ENCODE measurements around the gene ACP1.

ACP1 gene

DNA sequence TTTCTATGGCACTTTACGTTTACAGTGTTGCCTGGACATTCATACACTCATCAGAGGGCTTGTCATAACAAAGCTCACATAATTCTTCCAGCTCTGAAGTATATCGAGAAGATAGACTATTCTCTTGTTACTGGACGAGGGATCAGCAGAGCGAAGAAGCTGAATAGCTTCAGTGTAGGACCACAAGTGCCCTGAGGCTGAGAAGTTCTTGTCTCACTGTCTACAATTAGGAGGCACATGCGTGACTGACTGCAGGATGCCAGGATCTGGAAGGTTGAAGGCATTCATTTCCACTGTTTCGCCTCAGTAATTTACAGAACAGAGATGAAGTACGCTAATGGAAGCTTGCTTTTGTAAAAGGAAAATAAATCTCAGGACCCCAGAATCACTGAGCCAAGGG is 10.5 kb upstream of the ACP1 start:
- no peaks in the 10 kb centered on the region for H3K4me1 ChIP-seq (ENCODE audit: control insufficient read depth, insufficient read depth, low read length, poor library complexity, severe bottlenecking)
- DNase-seq, result no peak
- H3K27ac ChIP-seq (ENCODE audit: insufficient read depth, low read length, poor library complexity, severe bottlenecking), result no peak overlapping the region
- no peaks in the 10 kb centered on the region for H3K36me3 ChIP-seq (ENCODE audit: control insufficient read depth, insufficient read depth, low read length)
- H3K4me3 ChIP-seq (ENCODE audit: insufficient read depth, low read depth, low read length, poor library complexity, severe bottlenecking), result no peak overlapping the region
- H3K27me3 ChIP-seq (replicated peaks; ENCODE audit: control insufficient read depth, insufficient read depth, low read length, poor library complexity, severe bottlenecking), result no peaks in the 10 kb centered on the region
- H3K9me3 ChIP-seq (ENCODE audit: control insufficient read depth, low read length), result peaks cover 4% of the 10 kb centered on the region

DNA sequence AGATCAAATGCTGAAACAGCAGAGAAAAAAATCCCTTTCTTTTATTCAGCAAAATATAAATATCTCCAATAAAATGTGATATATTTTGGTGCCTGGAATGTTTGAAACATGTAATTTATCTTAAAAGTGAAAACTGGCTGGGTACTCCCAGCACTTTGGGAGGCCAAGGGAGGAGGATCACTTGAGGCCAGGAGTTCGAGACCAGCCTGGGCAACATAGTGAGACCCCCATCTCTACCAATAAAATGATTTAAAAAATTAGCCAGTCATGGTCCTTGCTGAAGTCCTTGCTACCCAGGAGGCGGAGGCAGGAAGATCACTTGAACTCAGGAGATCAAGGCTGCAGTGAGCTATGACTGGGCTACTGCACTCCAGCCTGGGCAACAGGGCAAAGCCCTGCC is 9.6 kb upstream of the ACP1 start:
- no peaks in the 10 kb centered on the region for H3K27me3 ChIP-seq (replicated peaks; ENCODE audit: control insufficient read depth, insufficient read depth, low read length, poor library complexity, severe bottlenecking)
- H3K36me3 ChIP-seq (ENCODE audit: control insufficient read depth, insufficient read depth, low read length), result no peaks in the 10 kb centered on the region
- DNase-seq, result no peak
- no peak overlapping the region for H3K4me3 ChIP-seq (ENCODE audit: insufficient read depth, low read depth, low read length, poor library complexity, severe bottlenecking)
- H3K27ac ChIP-seq (ENCODE audit: insufficient read depth, low read length, poor library complexity, severe bottlenecking), result no peak overlapping the region
- no peaks in the 10 kb centered on the region for H3K4me1 ChIP-seq (ENCODE audit: control insufficient read depth, insufficient read depth, low read length, poor library complexity, severe bottlenecking)
- peaks cover 4% of the 10 kb centered on the region for H3K9me3 ChIP-seq (ENCODE audit: control insufficient read depth, low read length)

DNA sequence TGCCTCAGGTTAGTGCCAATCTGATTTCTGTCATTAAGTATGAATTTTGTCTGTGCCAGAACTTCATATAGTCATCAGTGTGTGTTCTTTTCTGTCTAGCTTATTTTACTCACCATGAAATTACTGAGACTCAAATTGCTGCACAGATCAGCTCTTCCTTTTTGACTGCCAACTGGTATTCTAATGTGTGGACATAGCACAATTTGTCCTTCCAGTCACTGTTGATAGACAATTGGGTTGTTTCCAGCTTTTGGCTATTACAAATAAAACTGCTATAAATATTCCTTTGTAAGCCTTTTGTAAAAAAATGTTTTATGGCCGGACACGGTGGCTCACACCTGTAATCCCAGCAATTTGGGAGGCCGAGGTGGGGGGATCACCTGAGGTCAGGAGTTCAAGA is 8.7 kb upstream of the ACP1 start:
- Histone ChIP-seq H3K4me3 (ENCODE audit: insufficient read depth, low read depth, low read length, poor library complexity, severe bottlenecking) (no peak overlapping the region), H3K9me3 (ENCODE audit: control insufficient read depth, low read length) (peaks cover 4% of the 10 kb centered on the region), H3K4me1 (ENCODE audit: control insufficient read depth, insufficient read depth, low read length, poor library complexity, severe bottlenecking) (no peaks in the 10 kb centered on the region), H3K27me3 (replicated peaks; ENCODE audit: control insufficient read depth, insufficient read depth, low read length, poor library complexity, severe bottlenecking) (no peaks in the 10 kb centered on the region), H3K36me3 (ENCODE audit: control insufficient read depth, insufficient read depth, low read length) (no peaks in the 10 kb centered on the region), H3K27ac (ENCODE audit: insufficient read depth, low read length, poor library complexity, severe bottlenecking) (no peak overlapping the region)
- DNase-seq, result no peak

DNA sequence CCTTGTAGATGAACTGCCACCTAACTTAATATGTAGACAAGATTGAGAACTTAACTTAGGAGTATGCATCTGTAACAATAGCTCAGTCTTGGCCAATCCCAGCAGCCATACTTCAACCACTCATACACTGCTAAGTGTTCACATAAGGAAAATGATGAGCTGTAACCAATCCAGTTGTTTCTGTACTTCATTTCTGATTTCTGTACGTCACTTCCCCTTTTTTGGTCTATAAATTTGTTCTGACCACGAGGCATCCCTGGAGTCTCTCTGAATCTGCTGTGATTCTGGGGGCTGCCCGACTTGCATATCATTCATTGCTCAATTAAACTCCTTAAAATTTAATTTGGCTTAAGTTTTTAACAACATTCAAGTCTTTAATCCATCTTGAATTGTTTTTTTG is 7.3 kb upstream of the ACP1 start:
- no peak overlapping the region for H3K27ac ChIP-seq (ENCODE audit: insufficient read depth, low read length, poor library complexity, severe bottlenecking)
- H3K9me3 ChIP-seq (ENCODE audit: control insufficient read depth, low read length), result peaks cover 4% of the 10 kb centered on the region
- H3K4me3 ChIP-seq (ENCODE audit: insufficient read depth, low read depth, low read length, poor library complexity, severe bottlenecking), result no peak overlapping the region
- DNase-seq, result no peak
- no peaks in the 10 kb centered on the region for H3K27me3 ChIP-seq (replicated peaks; ENCODE audit: control insufficient read depth, insufficient read depth, low read length, poor library complexity, severe bottlenecking)
- H3K36me3 ChIP-seq (ENCODE audit: control insufficient read depth, insufficient read depth, low read length), result no peaks in the 10 kb centered on the region
- H3K4me1 ChIP-seq (ENCODE audit: control insufficient read depth, insufficient read depth, low read length, poor library complexity, severe bottlenecking), result no peaks in the 10 kb centered on the region

DNA sequence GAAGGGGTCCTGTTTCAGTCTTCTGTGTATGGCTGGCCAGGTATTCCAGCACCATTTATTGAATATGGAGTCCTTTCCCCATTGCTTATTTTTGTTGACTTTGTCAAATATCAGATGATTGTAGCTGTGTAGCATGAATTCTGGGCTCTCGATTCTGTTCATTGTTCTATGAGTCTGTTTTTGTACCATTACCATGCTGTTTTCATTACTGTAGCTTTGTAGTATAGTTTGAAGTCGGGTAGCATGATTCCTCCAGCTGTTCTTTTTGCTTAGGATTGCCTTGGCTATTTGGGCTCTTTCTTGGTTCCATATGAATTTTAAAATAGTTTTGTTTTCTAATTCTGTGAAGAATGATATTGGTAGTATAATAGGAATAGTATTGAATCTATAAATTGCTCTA is 6.9 kb upstream of the ACP1 start:
- Histone ChIP-seq H3K27me3 (replicated peaks; ENCODE audit: control insufficient read depth, insufficient read depth, low read length, poor library complexity, severe bottlenecking) (no peaks in the 10 kb centered on the region), H3K36me3 (ENCODE audit: control insufficient read depth, insufficient read depth, low read length) (no peaks in the 10 kb centered on the region), H3K4me3 (ENCODE audit: insufficient read depth, low read depth, low read length, poor library complexity, severe bottlenecking) (no peak overlapping the region), H3K27ac (ENCODE audit: insufficient read depth, low read length, poor library complexity, severe bottlenecking) (no peak overlapping the region), H3K4me1 (ENCODE audit: control insufficient read depth, insufficient read depth, low read length, poor library complexity, severe bottlenecking) (no peaks in the 10 kb centered on the region), H3K9me3 (ENCODE audit: control insufficient read depth, low read length) (peaks cover 4% of the 10 kb centered on the region)
- DNase-seq, result no peak

DNA sequence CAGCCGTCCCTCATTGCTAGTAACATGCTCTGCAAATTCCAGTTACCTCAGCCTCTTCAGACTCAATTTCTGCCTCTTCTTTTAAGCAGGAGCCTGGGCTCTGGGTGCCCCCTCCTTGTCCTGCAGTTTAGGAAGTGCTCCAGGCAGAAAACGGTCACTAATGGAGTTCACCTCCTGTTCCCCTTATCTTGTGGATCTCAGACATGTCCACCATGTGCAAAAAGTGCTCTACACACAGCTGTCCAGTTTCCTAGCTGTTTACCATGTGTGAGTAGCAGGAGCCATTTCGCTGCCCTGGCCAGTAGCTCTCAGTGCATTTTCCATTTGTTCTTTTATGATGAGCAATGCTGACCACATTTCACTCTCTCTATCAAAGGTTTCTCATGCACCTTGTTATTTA is 5.8 kb upstream of the ACP1 start:
- Histone ChIP-seq H3K4me3 (ENCODE audit: insufficient read depth, low read depth, low read length, poor library complexity, severe bottlenecking) (no peak overlapping the region), H3K4me1 (ENCODE audit: control insufficient read depth, insufficient read depth, low read length, poor library complexity, severe bottlenecking) (no peaks in the 10 kb centered on the region), H3K27me3 (replicated peaks; ENCODE audit: control insufficient read depth, insufficient read depth, low read length, poor library complexity, severe bottlenecking) (no peaks in the 10 kb centered on the region), H3K27ac (ENCODE audit: insufficient read depth, low read length, poor library complexity, severe bottlenecking) (no peak overlapping the region), H3K9me3 (ENCODE audit: control insufficient read depth, low read length) (peaks cover 4% of the 10 kb centered on the region), H3K36me3 (ENCODE audit: control insufficient read depth, insufficient read depth, low read length) (no peaks in the 10 kb centered on the region)
- no peak for DNase-seq

DNA sequence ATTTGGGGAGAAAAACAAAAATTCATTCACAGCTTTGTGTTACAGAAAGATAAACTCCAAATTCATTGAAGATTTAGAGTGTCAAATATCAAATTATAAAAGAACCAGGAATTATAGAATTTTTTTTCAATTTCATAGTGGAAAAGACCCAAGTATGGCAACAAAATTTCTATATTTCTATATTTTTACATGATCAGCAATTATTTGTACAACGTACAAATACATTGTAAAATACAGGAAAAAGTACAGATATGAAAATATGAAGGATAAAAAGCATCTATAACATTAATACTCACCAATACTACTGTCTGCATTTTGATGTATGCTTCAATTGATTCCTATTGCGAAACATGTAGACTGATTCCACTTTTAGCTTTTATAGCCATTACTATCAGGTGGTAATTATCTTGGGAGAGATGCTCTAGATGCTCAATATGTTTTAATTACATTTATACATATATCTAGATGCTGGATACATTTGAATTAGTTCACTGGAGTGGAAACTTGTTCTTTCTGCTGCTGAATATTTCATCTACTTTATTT is 4.9 kb upstream of the ACP1 start:
- Histone ChIP-seq H3K36me3 (ENCODE audit: control insufficient read depth, insufficient read depth, low read length) (no peaks in the 10 kb centered on the region), H3K27me3 (replicated peaks; ENCODE audit: control insufficient read depth, insufficient read depth, low read length, poor library complexity, severe bottlenecking) (no peaks in the 10 kb centered on the region), H3K4me1 (ENCODE audit: control insufficient read depth, insufficient read depth, low read length, poor library complexity, severe bottlenecking) (no peaks in the 10 kb centered on the region), H3K27ac (ENCODE audit: insufficient read depth, low read length, poor library complexity, severe bottlenecking) (no peak overlapping the region), H3K4me3 (ENCODE audit: insufficient read depth, low read depth, low read length, poor library complexity, severe bottlenecking) (no peak overlapping the region), H3K9me3 (ENCODE audit: control insufficient read depth, low read length) (peaks cover 4% of the 10 kb centered on the region)
- DNase-seq, result no peak

DNA sequence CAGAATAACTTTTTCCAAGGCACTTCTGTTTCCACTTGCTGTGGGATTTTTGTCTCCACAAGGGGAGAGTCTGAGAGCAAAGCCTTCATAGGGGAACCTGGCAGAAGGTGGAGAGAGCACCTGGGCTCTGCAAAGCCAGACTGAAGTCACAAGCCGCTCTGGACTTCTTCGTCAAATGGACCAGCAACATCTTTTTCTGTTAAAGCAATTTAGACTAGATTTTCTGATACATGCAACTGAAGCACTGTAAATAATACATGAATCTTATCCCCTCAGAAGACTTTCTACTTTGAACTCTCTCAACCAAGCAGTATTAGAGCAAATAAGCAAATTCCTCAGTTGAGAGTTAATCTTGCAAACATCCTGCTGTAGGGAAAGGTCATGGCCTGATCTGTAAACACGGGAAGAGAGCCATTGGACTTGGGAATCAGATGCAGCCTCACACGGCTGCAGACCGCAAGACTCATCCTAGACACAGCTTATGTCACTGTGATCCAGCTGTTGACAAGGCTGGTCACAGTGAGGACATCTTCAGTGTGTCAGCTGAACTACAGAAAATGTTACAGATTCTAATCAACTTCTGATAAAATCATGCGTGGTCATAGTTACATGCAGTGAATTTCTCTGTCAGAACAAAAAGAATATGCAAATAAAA is 4.1 kb upstream of the ACP1 start:
- no peaks in the 10 kb centered on the region for H3K36me3 ChIP-seq (ENCODE audit: control insufficient read depth, insufficient read depth, low read length)
- DNase-seq, result no peak
- peaks cover 4% of the 10 kb centered on the region for H3K9me3 ChIP-seq (ENCODE audit: control insufficient read depth, low read length)
- no peak overlapping the region for H3K27ac ChIP-seq (ENCODE audit: insufficient read depth, low read length, poor library complexity, severe bottlenecking)
- H3K27me3 ChIP-seq (replicated peaks; ENCODE audit: control insufficient read depth, insufficient read depth, low read length, poor library complexity, severe bottlenecking), result no peaks in the 10 kb centered on the region
- no peaks in the 10 kb centered on the region for H3K4me1 ChIP-seq (ENCODE audit: control insufficient read depth, insufficient read depth, low read length, poor library complexity, severe bottlenecking)
- no peak overlapping the region for H3K4me3 ChIP-seq (ENCODE audit: insufficient read depth, low read depth, low read length, poor library complexity, severe bottlenecking)

DNA sequence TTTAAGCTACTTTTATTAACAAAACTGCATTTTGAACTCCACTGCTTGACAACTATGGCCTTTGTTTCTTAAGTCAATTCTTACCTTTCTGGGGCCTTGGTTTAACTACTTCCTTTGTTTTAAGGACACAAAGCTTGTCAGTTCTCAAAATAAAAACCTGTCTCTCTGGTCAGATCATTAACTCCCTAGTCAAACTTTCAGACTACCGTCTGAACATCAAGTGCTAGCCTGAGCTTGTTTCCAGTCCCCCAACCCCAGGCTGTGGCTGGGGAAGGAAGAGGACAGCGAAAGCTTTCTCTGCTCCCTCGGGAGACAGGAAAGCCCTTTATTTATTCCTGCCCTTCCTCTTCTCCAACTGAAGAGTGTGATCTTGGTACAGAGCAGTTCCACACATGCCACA is 2.6 kb upstream of the ACP1 start:
- H3K4me3 ChIP-seq (ENCODE audit: insufficient read depth, low read depth, low read length, poor library complexity, severe bottlenecking), result no peak overlapping the region

DNA sequence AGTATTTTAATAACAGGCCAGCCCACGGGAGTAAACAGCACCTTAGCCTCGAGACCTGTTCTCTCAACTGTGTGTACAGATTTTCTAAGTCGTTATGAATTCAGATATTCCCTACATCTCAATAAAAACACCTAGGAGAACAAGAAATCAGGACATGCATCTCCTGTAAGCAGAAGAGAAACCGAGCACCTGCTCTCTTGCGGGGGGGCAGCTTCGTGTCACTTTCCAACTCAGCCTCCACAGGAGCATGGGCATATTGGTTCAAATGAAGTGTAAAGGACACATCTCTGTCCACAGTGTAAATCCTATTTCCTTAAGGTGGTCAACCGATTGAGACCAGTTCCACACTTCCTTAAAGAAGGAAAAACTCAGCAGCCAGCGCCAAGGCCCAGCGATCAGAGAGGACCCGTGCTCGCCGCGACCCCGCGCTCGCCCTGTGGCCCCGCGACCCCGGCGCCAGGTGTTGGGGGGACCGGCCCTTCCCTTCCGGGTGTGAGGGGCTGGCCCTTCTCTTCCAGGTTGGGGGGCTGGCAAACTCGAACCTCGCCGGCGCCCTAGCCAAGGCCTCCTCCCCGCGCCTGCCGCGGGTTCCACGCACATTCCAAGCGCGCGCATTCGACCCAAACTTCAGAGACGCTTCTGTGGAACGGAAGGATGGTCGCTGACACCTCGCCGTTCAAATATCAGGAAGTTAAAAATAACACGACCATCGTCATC is 1.6 kb upstream of the ACP1 start:
- Histone ChIP-seq H3K36me3 (ENCODE audit: control insufficient read depth, insufficient read depth, low read length) (no peaks in the 10 kb centered on the region), H3K4me1 (ENCODE audit: control insufficient read depth, insufficient read depth, low read length, poor library complexity, severe bottlenecking) (no peaks in the 10 kb centered on the region), H3K4me3 (ENCODE audit: insufficient read depth, low read depth, low read length, poor library complexity, severe bottlenecking) (peak overlapping the region; percentile 71), H3K27ac (ENCODE audit: insufficient read depth, low read length, poor library complexity, severe bottlenecking) (peak overlapping the region; percentile 90), H3K27me3 (replicated peaks; ENCODE audit: control insufficient read depth, insufficient read depth, low read length, poor library complexity, severe bottlenecking) (no peaks in the 10 kb centered on the region), H3K9me3 (ENCODE audit: control insufficient read depth, low read length) (peaks cover 4% of the 10 kb centered on the region)
- DNase-seq, result no peak

More for the DNA sequence above, 2.6 kb upstream of the ACP1 start:
- DNase-seq, result no peak
- H3K9me3 ChIP-seq (ENCODE audit: control insufficient read depth, low read length), result peaks cover 4% of the 10 kb centered on the region
- H3K36me3 ChIP-seq (ENCODE audit: control insufficient read depth, insufficient read depth, low read length), result no peaks in the 10 kb centered on the region
- no peaks in the 10 kb centered on the region for H3K4me1 ChIP-seq (ENCODE audit: control insufficient read depth, insufficient read depth, low read length, poor library complexity, severe bottlenecking)
- H3K27me3 ChIP-seq (replicated peaks; ENCODE audit: control insufficient read depth, insufficient read depth, low read length, poor library complexity, severe bottlenecking), result no peaks in the 10 kb centered on the region
- no peak overlapping the region for H3K27ac ChIP-seq (ENCODE audit: insufficient read depth, low read length, poor library complexity, severe bottlenecking)

All from effector memory CD4-positive, alpha-beta T cell (primary cell).